Coronary artery (tissue), 2 donors: ENCODE data around the gene CARD9.
A peak's percentile ranks its signal among the peaks of the same experiment; 100 is the strongest.

Source experiments
- DNase-seq: peaks from one replicate; pipeline ENCODE4 v3.0.0-alpha.2; 2017; ENCODE audit warnings: low spot score
- H3K27ac ChIP-seq, 2 donors: fragments of 200-600 bp; sonication (generic); one replicate each; pipeline ENCODE4 v1.5.1; 2016 to 2019
- H3K4me3 ChIP-seq: fragments of 200-600 bp; sonication (generic); 2 replicates; pipeline ENCODE4 v1.5.1; 2016; ENCODE audit warnings: mild to moderate bottlenecking, moderate library complexity
- CTCF ChIP-seq: fragments of 200-600 bp; sonication (generic); IDR thresholded peaks from one replicate; pipeline ENCODE4 v1.5.1; 2019; ENCODE audit warnings: antibody characterized with exemption

The CARD9 gene

GRCh38 chr9:136332482-136332983, 40.9 kb downstream of the CARD9 start:
- no peak overlapping the region for H3K4me3 ChIP-seq
- TF ChIP-seq CTCF: no peak
- DNase-seq: no peak
- H3K27ac ChIP-seq: no peak overlapping the region

GRCh38 chr9:136331556-136332481, 41.6 kb downstream of the CARD9 start:
- Histone ChIP-seq H3K27ac (no peak overlapping the region), H3K4me3 (no peak overlapping the region)
- DNase-seq: no peak
- TF ChIP-seq CTCF: no peak

GRCh38 chr9:136331030-136331429, 42.4 kb downstream of the CARD9 start:
- no peak overlapping the region for H3K27ac ChIP-seq
- DNase-seq: no peak
- no peak overlapping the region for H3K4me3 ChIP-seq
- no peak for TF ChIP-seq CTCF

GRCh38 chr9:136330406-136330990, 43.0 kb downstream of the CARD9 start:
- H3K27ac ChIP-seq: no peak overlapping the region
- no peak for DNase-seq
- no peak for TF ChIP-seq CTCF
- no peak overlapping the region for H3K4me3 ChIP-seq

GRCh38 chr9:136329636-136330405, 43.6 kb downstream of the CARD9 start:
- Histone ChIP-seq H3K27ac (peak overlapping the region in 1 of 2 donors; percentile 87), H3K4me3 (no peak overlapping the region)
- no peak for TF ChIP-seq CTCF
- no peak for DNase-seq

- TF ChIP-seq CTCF: no peak
- H3K27ac ChIP-seq: peak overlapping the region in 1 of 2 donors; percentile 87
- DNase-seq: no peak
- H3K4me3 ChIP-seq: peak overlapping the region; percentile 82
Measured at GRCh38 chr9:136329211-136329627, 44.2 kb downstream of the CARD9 start.
